ENCODE measurements around the gene MYMK. TPM values are rescaled to one million over a fixed set of nuclear protein-coding genes. Genes with fewer than 3 reads are reported as not detected.
A peak's percentile ranks its signal among the peaks of the same experiment; 100 is the strongest.

Gene MYMK
- total and polyA plus RNA-seq, 2 of the 4 experiments (the other 2 are of a cell fraction): not detected

GRCh38 chr9:133572821-133573361 lies 48.1 kb upstream of the MYMK start:
- H3K9ac ChIP-seq (ENCODE audit: low read depth, low read length): no peak overlapping the region
- H3K36me3 ChIP-seq (ENCODE audit: control insufficient read depth, insufficient read depth, low read length): no peaks in the 10 kb centered on the region
- CTCF ChIA-PET: no interaction called here
- no peaks in the 10 kb centered on the region for H4K20me1 ChIP-seq (ENCODE audit: insufficient read depth, low read length)
- H3K56ac ChIP-seq (ENCODE audit: extremely low read depth, insufficient read depth, low read length): no peak overlapping the region
- peaks cover 46% of the 10 kb centered on the region for H3K27me3 ChIP-seq (ENCODE audit: control insufficient read depth, insufficient read depth, low read length)
- no peak overlapping the region for H3K27ac ChIP-seq (ENCODE audit: insufficient read depth, low read length)
- DNase-seq (no peak), ATAC-seq (ENCODE audit: low read depth) (peak; percentile 56)
- no peak overlapping the region for H3K14ac ChIP-seq (replicated peaks; ENCODE audit: low read depth, low read length)
- H4K8ac ChIP-seq (ENCODE audit: low read depth in 2 of 2, low read length in 2 of 2): no peak overlapping the region
- H3K79me1 ChIP-seq (ENCODE audit: low read depth in 1 of 2, low read length in 2 of 2): no peaks in the 10 kb centered on the region
- H4K91ac ChIP-seq (ENCODE audit: insufficient read depth, low read depth, low read length): no peak overlapping the region
- no peak overlapping the region for H3K23ac ChIP-seq (ENCODE audit: low read depth, low read length)
- H3K9me1 ChIP-seq (ENCODE audit: insufficient read depth, low read length): no peaks in the 10 kb centered on the region
- intact Hi-C loops (cut with micrococcal nuclease): no loop called here
- no peaks in the 10 kb centered on the region for H3K9me3 ChIP-seq (ENCODE audit: control insufficient read depth, insufficient read depth, low read length)
- H3K4ac ChIP-seq (ENCODE audit: low read depth, low read length): no peak overlapping the region
- no peak overlapping the region for H3K4me3 ChIP-seq (ENCODE audit: insufficient read depth, low read depth, low read length)
- no peak overlapping the region for H2AK9ac ChIP-seq (replicated peaks; ENCODE audit: low read depth, low read length, poor library complexity)
- no peak overlapping the region for H3K4me2 ChIP-seq (ENCODE audit: low read depth, low read length)
- no peak overlapping the region for H2AFZ ChIP-seq (replicated peaks; ENCODE audit: low read length, poor library complexity)
- no peak overlapping the region for H2BK15ac ChIP-seq (ENCODE audit: low read depth, low read length)
- no peak overlapping the region for H2BK5ac ChIP-seq (ENCODE audit: low read depth, low read length, poor library complexity, severe bottlenecking)
- BruUV-seq (replicated peaks): no TSS peak
- no CpG with 5 or more reads among the region's 15 CpGs for WGBS, 2 experiments (ENCODE audit: extremely low coverage in 2 of 2, insufficient read length in 1 of 2)
- no peak overlapping the region for H4K5ac ChIP-seq (ENCODE audit: low read depth, low read length)
- in situ Hi-C loops (cut with MboI; ENCODE audit: low sequenced_read_pairs): no loop called here
- TF ChIP-seq RCOR1 (IDR thresholded peaks at IDR 0.05; ENCODE audit: insufficient replicate concordance, low read length): no peak
- TF ChIP-seq MAZ (IDR thresholded peaks at IDR 0.05; ENCODE audit: borderline replicate concordance, low read depth, low read length): no peak
- TF ChIP-seq BHLHE40 (IDR thresholded peaks at IDR 0.05; ENCODE audit: low read depth, low read length): no peak
- TF ChIP-seq SMC3 (IDR thresholded peaks at IDR 0.05; ENCODE audit: low read depth, low read length): no peak
- no peak for TF ChIP-seq NFE2L2 (IDR thresholded peaks at IDR 0.05; ENCODE audit: low read depth, low read length)
- POLR2A ChIA-PET (ENCODE audit: unreplicated experiment): no interaction called here
- no peak overlapping the region for H2BK20ac ChIP-seq (ENCODE audit: low read depth, low read length)
- H2AK5ac ChIP-seq (ENCODE audit: low read depth, low read length): no peak overlapping the region
- no peak overlapping the region for H3K18ac ChIP-seq (ENCODE audit: low read depth, low read length)
- H3K4me1 ChIP-seq (ENCODE audit: control insufficient read depth, insufficient read depth, low read length): no peaks in the 10 kb centered on the region
- dilution Hi-C loops (cut with HindIII; ENCODE audit: low sequenced_read_pairs, unreplicated experiment): no loop called here
- no peak overlapping the region for H2BK120ac ChIP-seq (ENCODE audit: low read depth, low read length)
